ENCODE results near the gene TSSK3. TPM values are rescaled to one million over a fixed set of nuclear protein-coding genes. Genes with fewer than 3 reads are reported as not detected.

Gene TSSK3
- total and polyA plus RNA-seq, 9 of the 15 experiments (the other 6 are each of a cell fraction or from before 2014, with no cell fraction given): 0.27 to 2.8 (median 1.9) TPM

DNA sequence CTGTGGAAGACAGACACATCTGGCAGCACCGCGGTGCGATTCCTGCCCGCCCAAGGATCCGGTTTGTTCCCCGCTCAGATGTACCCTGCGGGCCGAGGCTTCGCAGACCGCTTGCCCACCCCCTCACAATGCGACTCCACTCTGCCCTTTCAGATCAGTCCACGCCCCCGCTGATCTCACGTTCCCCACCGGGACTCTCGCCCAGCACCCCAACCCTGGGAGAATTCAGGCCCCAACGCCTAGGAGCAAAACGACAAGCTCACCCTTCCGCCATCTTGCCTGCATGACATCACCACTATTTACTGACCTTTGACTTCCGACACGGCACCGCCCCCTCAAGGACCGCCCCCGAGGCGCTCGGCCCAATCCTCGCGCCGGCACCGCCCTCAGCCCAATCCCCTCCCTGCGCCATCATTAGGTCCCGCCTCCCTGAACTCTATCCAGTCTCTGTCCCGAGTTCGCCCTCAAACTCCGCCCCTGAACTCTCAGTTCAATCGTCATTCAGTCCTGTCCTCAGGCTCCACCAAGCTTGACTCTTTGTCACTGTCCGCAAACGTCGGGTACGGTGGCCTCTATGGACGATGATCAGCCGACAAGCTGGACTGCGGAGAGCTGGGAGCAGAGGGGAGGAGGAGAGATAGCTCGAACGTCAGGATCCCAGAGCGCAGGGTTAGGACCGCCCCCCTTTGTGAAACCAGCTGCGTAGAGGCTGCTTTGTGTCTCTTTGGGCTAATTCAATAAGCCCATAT is 32.0 kb downstream of the TSSK3 start, which contains the start of gene BSDC1 (continued):
- TF ChIP-seq, protein P1, sequence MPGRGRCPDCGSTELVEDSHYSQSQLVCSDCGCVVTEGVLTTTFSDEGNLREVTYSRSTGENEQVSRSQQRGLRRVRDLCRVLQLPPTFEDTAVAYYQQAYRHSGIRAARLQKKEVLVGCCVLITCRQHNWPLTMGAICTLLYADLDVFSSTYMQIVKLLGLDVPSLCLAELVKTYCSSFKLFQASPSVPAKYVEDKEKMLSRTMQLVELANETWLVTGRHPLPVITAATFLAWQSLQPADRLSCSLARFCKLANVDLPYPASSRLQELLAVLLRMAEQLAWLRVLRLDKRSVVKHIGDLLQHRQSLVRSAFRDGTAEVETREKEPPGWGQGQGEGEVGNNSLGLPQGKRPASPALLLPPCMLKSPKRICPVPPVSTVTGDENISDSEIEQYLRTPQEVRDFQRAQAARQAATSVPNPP (IDR thresholded peaks at IDR 0.05; ENCODE audit: borderline replicate concordance, insufficient read depth, insufficient read length): no peak
- TF ChIP-seq EHMT2 (IDR thresholded peaks at IDR 0.05) (peak; percentile 91), HSF4 (CRISPR knock-in tag; IDR thresholded peaks at IDR 0.05; ENCODE audit: borderline replicate concordance) (no peak), NCOA2 (IDR thresholded peaks at IDR 0.05; ENCODE audit: partially characterized antibody in 2 of 2) (no peak), SMARCE1 (IDR thresholded peaks at IDR 0.05) (no peak), FOS (IDR thresholded peaks at IDR 0.05; ENCODE audit: extremely low read depth, insufficient read length) (peak; percentile 26), SIN3A (IDR thresholded peaks at IDR 0.05; ENCODE audit: borderline replicate concordance in 2 of 2, control insufficient read depth in 1 of 2, low read depth in 2 of 2, low read length in 2 of 2) (peak; percentile 81 to 95; a peak in 3 of 4 replicates), BACH1 (tag; IDR thresholded peaks at IDR 0.05) (no peak), ETV1 (tag; conservative IDR thresholded peaks at IDR 0.05; ENCODE audit: low read depth) (no peak; the same call in 1 of the 2 replicates), HNRNPH1 (optimal IDR thresholded peaks at IDR 0.05; ENCODE audit: low read depth, low read length) (no peak), POLR3G (IDR thresholded peaks at IDR 0.05; ENCODE audit: extremely low read depth, insufficient read length, insufficient replicate concordance) (no peak), PCBP1 (IDR thresholded peaks at IDR 0.05; ENCODE audit: low read depth, low read length, poor library complexity, severe bottlenecking) (no peak), ZNF445 (CRISPR knock-in tag; IDR thresholded peaks at IDR 0.05; ENCODE audit: low read depth) (no peak), DMBX1 (CRISPR knock-in tag; IDR thresholded peaks at IDR 0.05; ENCODE audit: borderline replicate concordance) (peak; percentile 55; the same call in 1 of the 2 replicates), MYC (IDR thresholded peaks at IDR 0.05; ENCODE audit: low read depth, low read length) (peak; percentile 75), MYC (CRISPR knock-in tag; IDR thresholded peaks at IDR 0.05; ENCODE audit: borderline replicate concordance, low read depth) (peak; percentile 69; the same call in 1 of the 2 replicates), ZNF143 (CRISPR knock-in tag; IDR thresholded peaks at IDR 0.05) (no peak), JUNB (CRISPR knock-in tag; conservative IDR thresholded peaks at IDR 0.05) (peak; percentile 75), NR1H2 (CRISPR knock-in tag; IDR thresholded peaks at IDR 0.05) (no peak; the same call in 1 of the 2 replicates), IFI16 (CRISPR knock-in tag; IDR thresholded peaks at IDR 0.05) (no peak), EP300 (IDR thresholded peaks at IDR 0.05; ENCODE audit: low read length) (peak; percentile 80), ETV6 (IDR thresholded peaks at IDR 0.05; ENCODE audit: borderline replicate concordance in 1 of 2, low read depth in 2 of 2, low read length in 1 of 2) (no peak; a peak in 1 of 4 replicates), ETV6 (CRISPR knock-in tag; IDR thresholded peaks at IDR 0.05; ENCODE audit: borderline replicate concordance) (no peak)
- TF ChIP-seq, protein P2, sequence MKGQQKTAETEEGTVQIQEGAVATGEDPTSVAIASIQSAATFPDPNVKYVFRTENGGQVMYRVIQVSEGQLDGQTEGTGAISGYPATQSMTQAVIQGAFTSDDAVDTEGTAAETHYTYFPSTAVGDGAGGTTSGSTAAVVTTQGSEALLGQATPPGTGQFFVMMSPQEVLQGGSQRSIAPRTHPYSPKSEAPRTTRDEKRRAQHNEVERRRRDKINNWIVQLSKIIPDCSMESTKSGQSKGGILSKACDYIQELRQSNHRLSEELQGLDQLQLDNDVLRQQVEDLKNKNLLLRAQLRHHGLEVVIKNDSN (CRISPR knock-in tag; IDR thresholded peaks at IDR 0.05): peak; percentile 33
